Measurements from ENCODE around the gene ESRRA. TPM values are rescaled to one million over a fixed set of nuclear protein-coding genes. Genes with fewer than 3 reads are reported as not detected.

Gene ESRRA
- polyA plus RNA-seq, 1 donor from 2014 or later: 29.0 TPM

GRCh38 chr11:64357904-64358535 lies 52.7 kb downstream of the ESRRA start:
- Histone ChIP-seq H2AFZ (ENCODE audit: low read depth, low read length) (no peak overlapping the region), H3F3A (ENCODE audit: insufficient read depth, low read length, poor library complexity, severe bottlenecking) (no peaks in the 10 kb centered on the region), H4K20me1 (ENCODE audit: insufficient read depth) (no peaks in the 10 kb centered on the region), H3K9me3 (ENCODE audit: low read length) (no peaks in the 10 kb centered on the region), H3K27me3 (ENCODE audit: insufficient read depth, low read depth, low read length) (no peaks in the 10 kb centered on the region), H3K9me2 (ENCODE audit: insufficient read depth, low read length) (no peaks in the 10 kb centered on the region), H3K4me3 (ENCODE audit: low read length) (peak overlapping the region; percentile 75), H3K4me2 (ENCODE audit: low read length) (no peak overlapping the region), H3K27ac (ENCODE audit: low read length) (no peak overlapping the region), H3K9ac (ENCODE audit: low read length) (peak overlapping the region; percentile 71), H3K79me2 (replicated peaks; ENCODE audit: insufficient read depth, low read length) (no peaks in the 10 kb centered on the region), H3K36me3 (ENCODE audit: insufficient read depth, low read length) (no peaks in the 10 kb centered on the region)
- TF ChIP-seq TAF1 (IDR thresholded peaks at IDR 0.05; ENCODE audit: low read depth) (no peak), POLR2AphosphoS5 (IDR thresholded peaks at IDR 0.05) (no peak), RAD21 (conservative IDR thresholded peaks at IDR 0.05) (no peak)

- Histone ChIP-seq H3K9ac (ENCODE audit: low read length) (peak overlapping the region; percentile 71), H3K36me3 (ENCODE audit: insufficient read depth, low read length) (no peaks in the 10 kb centered on the region), H2AFZ (ENCODE audit: low read depth, low read length) (peak overlapping the region; percentile 60), H3F3A (ENCODE audit: insufficient read depth, low read length, poor library complexity, severe bottlenecking) (no peaks in the 10 kb centered on the region), H3K79me2 (replicated peaks; ENCODE audit: insufficient read depth, low read length) (no peaks in the 10 kb centered on the region), H3K4me3 (ENCODE audit: low read length) (peak overlapping the region; percentile 75), H3K9me2 (ENCODE audit: insufficient read depth, low read length) (no peaks in the 10 kb centered on the region), H4K20me1 (ENCODE audit: insufficient read depth) (no peaks in the 10 kb centered on the region), H3K9me3 (ENCODE audit: low read length) (no peaks in the 10 kb centered on the region), H3K27ac (ENCODE audit: low read length) (no peak overlapping the region), H3K27me3 (ENCODE audit: insufficient read depth, low read depth, low read length) (no peaks in the 10 kb centered on the region), H3K4me2 (ENCODE audit: low read length) (peak overlapping the region; percentile 73)
- peak; percentile 9 for TF ChIP-seq REST (IDR thresholded peaks at IDR 0.05; ENCODE audit: borderline replicate concordance)
- no peak for TF ChIP-seq CTCF (IDR thresholded peaks at IDR 0.05; ENCODE audit: poor library complexity, severe bottlenecking)
These were observed 53.2 kb downstream of the ESRRA start for GRCh38 chr11:64358536-64358906.

- Histone ChIP-seq H3K36me3 (ENCODE audit: insufficient read depth, low read length) (no peaks in the 10 kb centered on the region), H3K27me3 (ENCODE audit: insufficient read depth, low read depth, low read length) (no peaks in the 10 kb centered on the region), H3K9me2 (ENCODE audit: insufficient read depth, low read length) (no peaks in the 10 kb centered on the region), H3K79me2 (replicated peaks; ENCODE audit: insufficient read depth, low read length) (no peaks in the 10 kb centered on the region), H3K4me3 (ENCODE audit: low read length) (peak within 1 kb of the TSS; percentile 75), H3K4me2 (ENCODE audit: low read length) (peak within 1 kb of the TSS; percentile 76), H3K27ac (ENCODE audit: low read length) (no peak within 1 kb of the TSS), H4K20me1 (ENCODE audit: insufficient read depth) (no peaks in the 10 kb centered on the region), H2AFZ (ENCODE audit: low read depth, low read length) (peak within 1 kb of the TSS; percentile 60), H3K9me3 (ENCODE audit: low read length) (no peaks in the 10 kb centered on the region), H3K9ac (ENCODE audit: low read length) (peak within 1 kb of the TSS; percentile 71), H3F3A (ENCODE audit: insufficient read depth, low read length, poor library complexity, severe bottlenecking) (no peaks in the 10 kb centered on the region)
- no peak for TF ChIP-seq POLR2AphosphoS5 (IDR thresholded peaks at IDR 0.05)
- TF ChIP-seq CTCF (IDR thresholded peaks at IDR 0.05; ENCODE audit: poor library complexity, severe bottlenecking): peak; percentile 18
- peak; percentile 29 for TF ChIP-seq MXI1 (conservative IDR thresholded peaks at IDR 0.05; ENCODE audit: poor library complexity, severe bottlenecking)
- peak; percentile 15 for TF ChIP-seq SMC3 (conservative IDR thresholded peaks at IDR 0.05; ENCODE audit: poor library complexity)
- no peak for TF ChIP-seq TAF1 (IDR thresholded peaks at IDR 0.05; ENCODE audit: low read depth)
- no peak for TF ChIP-seq EP300 (conservative IDR thresholded peaks at IDR 0.05; ENCODE audit: poor library complexity, severe bottlenecking)
- TF ChIP-seq RAD21 (conservative IDR thresholded peaks at IDR 0.05): peak; percentile 8
- no peak for TF ChIP-seq EZH2 (IDR thresholded peaks at IDR 0.05; ENCODE audit: borderline replicate concordance, insufficient read depth, low read length, poor library complexity, severe bottlenecking)
These were observed 53.8 kb downstream of the ESRRA start, which contains the start of gene RPS6KA4 for GRCh38 chr11:64358907-64359711. Gene RPS6KA4, plus strand, starts transcription at chr11:64359162. Its CDS starts 74 bp downstream, at chr11:64359236.
